H9 (cell line): ENCODE measurements around the gene RALY. TPM values are rescaled to one million over a fixed set of nuclear protein-coding genes. Genes with fewer than 3 reads are reported as not detected.

Source experiments
- DNase-seq: peaks from one replicate; pipeline ENCODE4 v3.0.0-alpha.2; 2017
- H2AFZ ChIP-seq: one replicate; pipeline ENCODE4 v1.6.1; 2013; ENCODE audit warnings: mild to moderate bottlenecking, low read length, control low read depth, moderate library complexity
- H2AK5ac ChIP-seq: 2 replicates; pipeline ENCODE4 v1.6.1; 2013; ENCODE audit warnings: low read length, control low read depth, mixed read lengths; ENCODE audit not compliant: insufficient read length
- H2BK120ac ChIP-seq: one replicate; pipeline ENCODE4 v1.6.1; 2013; ENCODE audit warnings: low read depth, mild to moderate bottlenecking, low read length, control low read depth, inconsistent platforms; ENCODE audit not compliant: poor library complexity, severe bottlenecking
- H2BK12ac ChIP-seq: 2 replicates; pipeline ENCODE4 v1.6.1; 2013; ENCODE audit warnings: low read length, control low read depth, mixed read lengths, low read depth; ENCODE audit not compliant: insufficient read length
- H2BK15ac ChIP-seq: 2 replicates; pipeline ENCODE4 v1.6.1; 2013; ENCODE audit warnings: low read depth, low read length, control low read depth
- H2BK20ac ChIP-seq: one replicate; pipeline ENCODE4 v1.6.1; 2013; ENCODE audit warnings: low read depth, mild to moderate bottlenecking, low read length, control low read depth, inconsistent platforms; ENCODE audit not compliant: poor library complexity, severe bottlenecking
- H2BK5ac ChIP-seq: 2 replicates; pipeline ENCODE4 v1.6.1; 2013; ENCODE audit warnings: low read length, control low read depth, mixed read lengths; ENCODE audit not compliant: insufficient read length
- H3K14ac ChIP-seq: 2 replicates; pipeline ENCODE4 v1.6.1; 2013; ENCODE audit warnings: low read length, control low read depth; ENCODE audit not compliant: insufficient read depth
- H3K18ac ChIP-seq: 2 replicates; pipeline ENCODE4 v1.6.1; 2013; ENCODE audit warnings: low read depth, mild to moderate bottlenecking, mixed read lengths, low read length, control low read depth; ENCODE audit not compliant: insufficient read length
- H3K23ac ChIP-seq: 2 replicates; pipeline ENCODE4 v1.6.1; 2013; ENCODE audit warnings: low read length, control low read depth, mixed read lengths, low read depth; ENCODE audit not compliant: insufficient read length
- H3K23me2 ChIP-seq: 2 replicates; pipeline ENCODE4 v1.6.1; 2013; ENCODE audit warnings: low read depth, mild to moderate bottlenecking, mixed read lengths, low read length, control low read depth; ENCODE audit not compliant: insufficient read length, poor library complexity, severe bottlenecking
- H3K27ac ChIP-seq: 2 replicates; pipeline ENCODE4 v1.5.1; 2013; ENCODE audit warnings: low read length, control low read depth, mixed read lengths, low read depth; ENCODE audit not compliant: insufficient read length
- H3K27me3 ChIP-seq: 2 replicates; pipeline ENCODE4 v1.6.1; 2013; ENCODE audit warnings: low read length, control low read depth, inconsistent platforms; ENCODE audit not compliant: insufficient read depth
- H3K4ac ChIP-seq: 2 replicates; pipeline ENCODE4 v1.6.1; 2013; ENCODE audit warnings: low read depth, mild to moderate bottlenecking, control low read depth, inconsistent platforms, low read length, moderate library complexity
- H3K4me1 ChIP-seq: 2 replicates; pipeline ENCODE4 v1.6.1; 2013; ENCODE audit warnings: low read length, control low read depth, inconsistent platforms; ENCODE audit not compliant: insufficient read depth
- H3K4me2 ChIP-seq: 2 replicates; pipeline ENCODE4 v1.6.1; 2013; ENCODE audit warnings: low read length, control low read depth, mixed read lengths; ENCODE audit not compliant: insufficient read length, insufficient read depth
- H3K56ac ChIP-seq: 2 replicates; pipeline ENCODE4 v1.6.1; 2013; ENCODE audit warnings: low read depth, mild to moderate bottlenecking, mixed read lengths, low read length, control low read depth; ENCODE audit not compliant: insufficient read length
- H3K79me1 ChIP-seq: 2 replicates; pipeline ENCODE4 v1.6.1; 2013; ENCODE audit warnings: low read depth, mild to moderate bottlenecking, moderate library complexity, low read length, control low read depth, inconsistent platforms; ENCODE audit not compliant: insufficient read depth, poor library complexity, severe bottlenecking
- H3K79me2 ChIP-seq: 2 replicates; pipeline ENCODE4 v1.6.1; 2013; ENCODE audit warnings: low read length, control low read depth, inconsistent platforms; ENCODE audit not compliant: insufficient read depth
- H3K9ac ChIP-seq: 2 replicates; pipeline ENCODE4 v1.6.1; 2013; ENCODE audit warnings: low read length, control low read depth, mixed read lengths; ENCODE audit not compliant: insufficient read length; ENCODE audit errors: extremely low read depth
- H3K9me3 ChIP-seq: one replicate; pipeline ENCODE4 v1.6.1; 2013; ENCODE audit warnings: low read depth, low read length, inconsistent platforms; ENCODE audit not compliant: control insufficient read depth
- H3T11ph ChIP-seq: one replicate; pipeline ENCODE4 v1.6.1; 2013; ENCODE audit warnings: mild to moderate bottlenecking, low read length, control low read depth, inconsistent platforms
- H4K20me1 ChIP-seq: one replicate; pipeline ENCODE4 v1.6.1; 2013; ENCODE audit not compliant: control insufficient read depth, insufficient read length, insufficient read depth
- H4K5ac ChIP-seq: 2 replicates; pipeline ENCODE4 v1.6.1; 2013; ENCODE audit warnings: low read depth, mild to moderate bottlenecking, mixed read lengths, low read length, control low read depth; ENCODE audit not compliant: insufficient read length
- H4K8ac ChIP-seq: replicated peaks from 2 replicates; pipeline ENCODE4 v1.6.1; 2013; ENCODE audit warnings: low read length, control low read depth, mixed read lengths, low read depth; ENCODE audit not compliant: insufficient read length
- H4K91ac ChIP-seq: 2 replicates; pipeline ENCODE4 v1.6.1; 2013; ENCODE audit warnings: low read depth, mild to moderate bottlenecking, moderate library complexity, mixed read lengths, low read length, control low read depth; ENCODE audit not compliant: insufficient read length
- H3K27ac Mint-ChIP-seq, 3 experiments: 2 replicates in 2 of 3; 3 replicates in 1 of 3; pipeline ENCODE4 v1.8.0; 2020 to 2021; ENCODE audit warnings: mixed read lengths in 3 of 3, mild to moderate bottlenecking in 1 of 3, moderate library complexity in 1 of 3
- H3K27me3 Mint-ChIP-seq: 2 replicates; pipeline ENCODE4 v1.8.0; 2021; ENCODE audit warnings: low read depth, mild to moderate bottlenecking, moderate library complexity, mixed read lengths
- H3K36me3 Mint-ChIP-seq, 3 experiments: 2 replicates in 2 of 3; 3 replicates in 1 of 3; pipeline ENCODE4 v1.8.0; 2020 to 2021; ENCODE audit warnings: low read depth in 3 of 3, mixed read lengths in 3 of 3; ENCODE audit not compliant: insufficient read depth in 1 of 3
- H3K4me1 Mint-ChIP-seq, 2 experiments: 2 replicates each; pipeline ENCODE4 v1.8.0; 2020; ENCODE audit warnings: mixed read lengths in 2 of 2
- H3K4me3 Mint-ChIP-seq, 2 experiments: 2 replicates in 1 of 2; 3 replicates in 1 of 2; pipeline ENCODE4 v1.8.0; 2020 to 2021; ENCODE audit warnings: mild to moderate bottlenecking in 2 of 2, mixed read lengths in 2 of 2, moderate library complexity in 1 of 2
- H3K9me3 Mint-ChIP-seq, 2 experiments: 2 replicates in 1 of 2; 3 replicates in 1 of 2; pipeline ENCODE4 v1.8.0; 2020; ENCODE audit warnings: mild to moderate bottlenecking in 2 of 2, mixed read lengths in 2 of 2, moderate library complexity in 1 of 2
- CTCF ChIP-seq: fragments of 200-600 bp; sonication (generic); conservative IDR thresholded peaks from 3 replicates; pipeline ENCODE4 v1.8.0; 2021; ENCODE audit warnings: antibody characterized with exemption, mild to moderate bottlenecking
- WGBS: extraction: QIAGEN DNeasy Blood & Tissue Kit; methylation state at CpG from one replicate; pipeline ENCODE4 v1.1.7; 2013; ENCODE audit warnings: missing lambda C conversion rate, low lambda C conversion rate, mixed read lengths; ENCODE audit not compliant: insufficient read length; ENCODE audit errors: extremely low coverage; 5-methylcytosine and 5-hydroxymethylcytosine counted together
- total RNA-seq: library from RNA; stranded (reverse); gene quantifications from 2 replicates; pipeline ENCODE4 v1.2.1, GENCODE V29; 2021

RALY gene
- total RNA-seq, 1 experiment from 2014 or later = 199 TPM

GRCh38 chr20:33995053-33995831 is 1.5 kb downstream of the RALY start:
- H3K4me1 ChIP-seq = peaks cover 8% of the 10 kb centered on the region
- H4K8ac ChIP-seq = no peak overlapping the region
- no peaks in the 10 kb centered on the region for H4K20me1 ChIP-seq
- no peak overlapping the region for H3K27ac ChIP-seq
- H2BK15ac ChIP-seq = no peak overlapping the region
- no peak overlapping the region for H3K23ac ChIP-seq
- no peak overlapping the region for H4K91ac ChIP-seq
- peaks cover 20% of the 10 kb centered on the region for H3K23me2 ChIP-seq
- no peak overlapping the region for H2BK12ac ChIP-seq
- no CpG with 5 or more reads among the region's 8 CpGs for WGBS
- H3K79me2 ChIP-seq = peaks cover 40% of the 10 kb centered on the region; the same call in 1 of the 2 replicates
- H2BK120ac ChIP-seq = no peak overlapping the region
- no peak overlapping the region for H2AFZ ChIP-seq
- Mint-ChIP-seq H3K36me3 (peaks cover 2 to 8% (median 6%) of the 10 kb centered on the region in 3 experiments; a peak in 6 of 7 replicates), H3K27me3 (no peaks in the 10 kb centered on the region), H3K4me1 (peaks cover 50 to 53% of the 10 kb centered on the region in 2 experiments), H3K27ac (peak overlapping the region in 2 of 3 experiments; percentile 47 to 74; a peak in 4 of 7 replicates), H3K4me3 (peak overlapping the region; percentile 96 to 98), H3K9me3 (no peaks in the 10 kb centered on the region; a peak in 1 of 5 replicates)
- no peak for TF ChIP-seq CTCF
- no peak overlapping the region for H2BK5ac ChIP-seq
- H4K5ac ChIP-seq = no peak overlapping the region
- H3K9ac ChIP-seq = peak overlapping the region; percentile 82
- H2AK5ac ChIP-seq = no peak overlapping the region
- peak overlapping the region; percentile 72 for H3K4me2 ChIP-seq
- H3K4ac ChIP-seq = no peak overlapping the region
- H3K56ac ChIP-seq = no peak overlapping the region
- no peak overlapping the region for H3T11ph ChIP-seq
- H3K9me3 ChIP-seq = no peaks in the 10 kb centered on the region
- H2BK20ac ChIP-seq = no peak overlapping the region
- no peak overlapping the region for H3K14ac ChIP-seq
- peaks cover 2% of the 10 kb centered on the region for H3K79me1 ChIP-seq
- H3K27me3 ChIP-seq = no peaks in the 10 kb centered on the region
- DNase-seq = no peak
- no peak overlapping the region for H3K18ac ChIP-seq
